ENCODE measurements around the gene CDK2.

The CDK2 gene

DNA sequence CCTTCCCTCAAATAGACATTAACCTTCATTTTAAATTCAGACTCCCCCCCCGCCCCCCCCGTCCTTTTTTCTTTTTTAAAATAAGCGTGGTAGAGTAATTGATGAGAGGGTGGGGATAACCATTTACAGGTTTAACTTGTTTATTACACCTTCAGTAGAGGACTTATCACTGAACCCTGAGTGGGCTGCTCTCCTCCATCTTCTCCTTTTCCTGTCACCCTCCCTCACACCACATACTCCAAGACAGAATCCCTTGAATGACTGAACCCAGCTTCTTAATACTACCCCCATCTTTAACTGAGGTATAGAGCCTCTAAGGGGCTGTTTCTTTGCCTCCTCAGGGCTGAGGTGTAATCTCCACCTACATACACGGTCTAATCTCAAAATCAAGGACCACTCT lies 50.6 kb downstream of the CDK2 start:
- DNase-seq: no peak

DNA sequence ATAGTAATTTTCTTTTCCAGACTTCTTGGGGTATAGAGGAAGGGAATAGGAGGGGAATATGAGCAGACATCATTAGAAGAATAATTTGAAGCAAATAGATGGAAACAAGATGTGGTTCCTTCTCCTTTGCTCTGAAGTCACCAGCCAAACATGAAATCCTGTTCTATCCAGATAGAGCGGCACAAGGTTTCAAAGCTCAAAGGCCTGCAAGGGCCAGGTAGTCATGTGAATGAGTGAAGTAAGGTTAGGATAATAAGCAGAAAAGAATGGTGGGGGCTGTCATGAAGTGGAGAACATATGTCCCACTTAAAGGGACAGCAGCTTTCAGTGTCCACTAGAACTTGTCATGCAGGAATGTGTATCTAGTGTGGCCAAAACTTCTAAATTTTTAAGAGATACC lies 51.7 kb downstream of the CDK2 start:
- DNase-seq: no peak

DNA sequence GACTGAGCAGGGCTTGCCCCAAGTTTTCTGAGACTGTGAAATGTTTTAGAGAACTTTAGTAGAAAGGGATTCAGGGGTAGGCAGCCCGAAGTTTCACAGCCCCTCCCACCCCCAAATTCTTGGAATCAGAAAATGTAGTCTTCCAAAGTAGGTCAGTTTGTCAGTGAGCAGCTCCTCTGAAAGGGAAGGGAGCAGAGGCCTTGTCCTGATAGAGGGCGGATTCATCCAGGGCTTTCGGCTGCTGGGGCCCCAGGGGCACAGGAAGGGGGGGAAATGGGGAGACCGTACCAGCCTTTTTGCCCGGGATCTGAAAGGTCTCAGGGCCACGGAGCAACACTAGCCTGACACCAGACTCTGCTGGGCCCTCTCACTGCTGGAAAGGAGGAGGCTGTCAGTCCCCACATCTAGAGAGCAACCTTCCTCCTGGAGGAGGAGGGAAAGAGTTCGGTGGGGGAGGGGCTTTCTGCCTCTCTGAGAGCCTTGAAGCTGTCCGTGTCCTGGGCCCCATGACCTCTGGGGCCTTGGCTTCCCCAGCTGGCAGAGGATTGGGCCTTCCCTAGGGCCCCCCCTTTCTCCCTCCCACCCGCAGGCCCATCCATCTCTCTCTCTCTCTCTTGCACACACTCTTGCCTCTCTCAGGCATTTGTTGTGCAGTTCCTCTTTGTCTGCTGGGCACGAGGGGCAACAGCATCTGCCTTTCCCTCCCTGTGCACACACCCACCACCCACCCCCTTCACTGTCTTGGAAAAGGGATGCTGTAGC lies 54.0 kb downstream of the CDK2 start, which contains the start of gene IKZF4:
Gene IKZF4 (plus strand): TSS at position 621 of the 762 bp plus-strand sequence. CDS start 451 bp downstream, outside the sequence.
- no peak for DNase-seq

DNA sequence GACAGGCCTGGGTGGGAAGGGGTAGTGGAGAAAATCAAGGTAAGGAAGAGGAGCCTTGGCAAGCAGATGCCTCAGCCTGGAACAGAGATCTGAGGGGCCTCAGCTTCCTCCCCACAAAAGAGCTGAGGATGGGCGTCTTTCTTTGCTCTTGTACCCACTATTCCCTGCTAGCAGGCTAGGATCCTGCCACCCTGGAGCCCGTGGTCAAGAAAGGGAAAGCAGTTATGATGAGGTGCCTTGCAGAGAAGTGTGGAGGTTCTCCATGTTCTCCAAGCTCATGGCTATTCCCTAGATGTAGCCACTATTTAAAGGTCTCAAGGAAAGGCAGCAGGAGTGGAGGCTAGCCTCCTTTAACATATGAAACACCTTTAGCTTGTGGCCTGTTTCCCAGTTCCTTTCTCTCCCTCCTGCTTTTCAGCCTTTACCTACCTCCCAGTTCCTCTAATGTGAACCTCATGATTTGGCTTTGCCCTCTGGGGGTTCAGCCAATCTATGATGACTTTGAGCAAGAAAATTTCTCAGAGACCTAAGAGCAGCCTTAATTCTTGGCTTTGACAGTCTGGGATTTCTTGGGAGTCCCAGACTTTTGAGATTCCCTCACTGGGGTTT lies 55.4 kb downstream of the CDK2 start:
- no peak for DNase-seq

Data from SW 1271 (cell line).